ENCODE data around the gene THBS1.

The THBS1 gene

GRCh38 chr15:39608185-39609139 is 27.6 kb downstream of the THBS1 start:
- no peak for DNase-seq (ENCODE audit: low spot score)

DNA sequence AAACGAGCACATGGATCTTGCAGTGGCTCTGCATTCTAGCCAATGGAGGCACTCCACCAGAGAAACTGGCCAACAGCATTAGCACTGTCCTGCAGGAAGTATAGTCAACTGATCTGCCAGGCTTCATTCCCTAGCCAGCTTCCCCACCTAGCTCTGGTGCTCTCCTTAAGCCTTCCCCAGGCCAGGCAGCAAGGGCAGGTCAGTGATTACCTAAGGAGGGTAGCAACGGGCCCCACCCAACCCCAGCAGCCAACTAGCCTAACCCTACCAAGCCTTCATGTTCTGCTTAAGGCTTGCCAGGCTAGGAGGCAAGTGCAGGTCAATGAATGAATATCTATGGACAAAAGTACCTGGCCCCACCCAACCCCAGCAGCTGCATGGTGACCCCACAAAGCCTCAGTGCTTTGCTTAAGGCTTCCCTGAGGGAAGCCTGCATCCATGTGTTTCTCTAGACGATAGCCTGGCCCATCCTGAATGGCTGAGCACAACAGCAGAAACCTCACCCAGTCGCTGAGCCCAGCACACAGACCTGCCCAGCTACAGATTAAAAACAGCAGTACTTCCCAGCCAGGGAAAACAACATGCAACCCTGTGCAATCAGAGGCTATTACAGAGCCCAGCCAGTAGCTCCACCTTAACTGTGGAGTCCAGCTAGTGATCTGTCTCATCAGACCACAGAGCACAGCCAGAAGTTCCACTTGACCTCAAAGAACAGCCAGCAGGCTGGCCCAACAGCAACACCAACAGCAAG is 28.5 kb downstream of the THBS1 start:
- DNase-seq (ENCODE audit: low spot score), result peak; percentile 61

- DNase-seq (ENCODE audit: low spot score), result no peak
Measured at GRCh38 chr15:39610665-39611064, 29.8 kb downstream of the THBS1 start.

- no peak for DNase-seq (ENCODE audit: low spot score)
Measured at GRCh38 chr15:39613271-39613670, 32.4 kb downstream of the THBS1 start.

- no peak for DNase-seq (ENCODE audit: low spot score)
Measured at GRCh38 chr15:39613861-39614260, 33.0 kb downstream of the THBS1 start.

DNA sequence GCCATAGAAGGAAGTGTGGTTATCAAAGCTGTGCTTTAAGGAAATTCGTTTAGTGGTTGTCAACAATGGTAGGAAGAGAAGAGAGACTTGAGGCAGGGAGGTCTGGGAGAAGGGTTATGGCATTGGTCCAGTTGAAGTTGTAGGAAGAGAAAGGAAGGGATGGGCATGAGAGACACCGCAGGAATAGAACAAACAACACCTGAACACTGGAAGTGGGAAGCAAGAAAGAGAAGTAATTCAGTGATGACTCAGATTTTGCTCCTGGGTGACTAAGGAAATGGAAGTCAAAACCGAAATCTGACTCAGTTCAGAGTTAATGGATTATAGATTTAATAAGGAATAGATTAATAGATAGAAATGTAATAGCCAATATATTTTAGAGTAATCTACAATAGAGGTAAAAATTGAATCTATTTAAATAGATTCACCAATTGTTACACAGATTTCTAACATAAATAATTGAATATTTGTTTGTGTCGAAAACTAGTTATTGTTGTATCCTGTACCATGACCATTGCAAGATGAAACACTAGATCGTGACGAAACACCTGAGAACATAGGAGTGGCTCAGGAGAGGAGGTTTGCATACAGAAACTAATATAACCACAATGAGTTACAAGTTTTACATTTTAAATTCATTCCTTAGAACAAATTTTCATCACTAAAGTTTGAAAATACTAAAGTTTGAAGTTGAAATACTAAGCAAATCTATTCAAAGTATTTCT is 36.0 kb downstream of the THBS1 start:
- DNase-seq (ENCODE audit: low spot score), result peak; percentile 75

DNA sequence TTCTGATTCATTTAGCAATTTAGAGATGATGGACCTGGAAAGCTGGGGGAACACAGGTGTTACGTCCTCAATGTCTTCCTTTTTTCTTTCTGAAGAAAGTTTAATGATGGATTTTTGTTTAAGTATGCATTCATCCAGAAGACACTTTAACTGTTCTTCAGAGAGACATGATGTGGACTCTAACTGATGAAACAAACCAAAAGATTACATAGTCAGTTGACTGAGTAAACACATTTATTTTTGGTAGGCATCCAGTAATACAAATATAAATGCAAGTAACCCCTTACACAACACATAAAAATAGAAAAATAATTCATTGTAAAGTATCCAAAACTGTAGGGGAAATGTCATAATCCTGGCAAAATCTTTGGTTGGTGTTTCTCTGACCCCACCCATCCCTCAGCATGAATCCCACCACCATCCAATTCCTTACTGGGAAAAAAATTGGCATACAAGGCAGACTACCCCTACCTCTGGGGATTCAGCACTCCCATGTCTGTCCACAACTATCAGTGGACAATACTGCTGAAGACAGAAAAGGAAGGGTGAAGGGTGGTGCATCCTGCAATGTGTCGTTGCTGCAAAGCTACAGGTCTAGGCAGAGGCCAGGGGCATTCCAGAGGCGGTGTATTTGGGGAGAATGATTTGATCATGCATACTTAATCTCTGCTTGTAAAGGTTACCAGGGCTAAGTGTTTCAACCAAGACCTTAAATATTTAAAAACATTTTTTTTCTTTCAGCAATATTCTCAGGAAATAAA is 37.4 kb downstream of the THBS1 start:
- DNase-seq (ENCODE audit: low spot score), result no peak

DNA sequence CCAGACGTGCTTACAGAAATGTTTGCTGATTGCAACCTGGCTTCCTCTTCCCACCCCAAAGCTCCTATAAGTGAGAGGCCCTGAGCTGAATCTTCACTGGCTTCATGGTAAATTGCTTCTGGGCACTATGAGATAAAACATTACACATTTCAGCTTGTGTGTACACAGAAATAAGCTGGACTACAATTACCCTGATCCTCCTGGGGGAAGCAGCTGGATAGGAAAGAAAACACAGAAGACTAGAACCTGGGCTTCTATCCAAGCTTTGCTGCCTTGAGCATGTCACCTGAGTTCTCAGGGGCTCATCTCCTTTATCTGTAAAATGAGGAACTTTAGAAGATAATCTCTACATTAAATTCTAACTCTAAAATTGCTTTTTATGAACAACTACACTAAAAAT is 40.3 kb downstream of the THBS1 start:
- no peak for DNase-seq (ENCODE audit: low spot score)

DNA sequence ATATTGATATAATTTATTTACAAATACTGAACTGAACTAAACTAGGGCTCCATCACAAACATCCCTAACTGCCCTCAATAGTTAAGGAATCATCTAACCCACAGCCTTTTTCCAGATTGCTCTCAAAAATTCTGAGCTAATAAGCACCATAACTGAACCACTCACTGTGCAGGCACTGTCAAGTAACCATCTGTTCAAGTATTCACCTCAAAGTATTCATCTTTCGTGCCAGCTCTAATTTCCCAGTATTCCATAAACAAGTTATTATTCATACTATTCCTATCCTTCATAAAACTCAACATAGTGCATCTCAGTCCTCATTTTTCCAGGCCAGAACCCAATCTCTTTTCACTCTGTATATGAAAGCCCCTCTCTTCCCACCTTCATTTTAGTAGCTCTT is 41.1 kb downstream of the THBS1 start:
- no peak for DNase-seq (ENCODE audit: low spot score)

DNA sequence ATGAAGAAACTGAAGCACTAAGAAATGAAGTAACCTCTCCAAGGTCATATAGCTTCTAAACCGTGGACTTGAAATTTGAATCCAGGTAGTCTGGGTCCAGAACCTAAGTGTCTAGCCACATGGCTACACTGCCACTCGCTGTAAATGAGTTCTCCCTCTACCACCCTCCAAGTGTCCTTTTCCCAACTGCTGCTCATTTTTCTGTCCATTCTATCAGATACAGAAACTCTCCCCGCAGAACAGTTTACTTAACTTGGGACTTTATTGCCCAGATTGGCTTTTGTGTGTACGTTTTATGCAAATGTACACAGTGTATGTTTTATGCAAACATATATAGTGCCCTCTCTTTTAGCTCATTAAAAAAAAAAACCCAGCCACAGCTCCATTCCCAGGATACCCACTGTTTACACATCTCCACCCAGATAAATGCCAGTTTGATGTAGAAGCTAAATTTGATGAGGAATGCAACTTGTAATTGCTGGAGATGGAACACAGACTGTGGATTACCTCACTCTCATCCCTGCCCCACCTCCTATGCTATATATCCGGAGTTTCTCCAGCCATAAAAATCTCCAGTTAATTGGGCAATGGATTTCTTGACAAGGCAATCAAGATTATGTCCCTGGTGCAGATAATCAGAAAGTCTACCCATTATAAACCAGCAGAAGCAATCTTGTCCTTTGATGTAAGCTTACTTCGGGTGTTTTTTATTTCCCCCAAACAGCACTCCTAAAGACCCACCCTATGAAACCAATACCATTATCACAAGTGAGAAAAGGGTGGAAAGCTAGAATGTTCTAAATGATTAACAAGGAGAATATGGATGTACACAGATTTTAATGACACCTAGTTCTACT is 42.0 kb downstream of the THBS1 start:
- peak; percentile 62 for DNase-seq (ENCODE audit: low spot score)

GRCh38 chr15:39623529-39623931 is 42.7 kb downstream of the THBS1 start:
- DNase-seq (ENCODE audit: low spot score), result no peak

- DNase-seq (ENCODE audit: low spot score), result peak; percentile 86
Measured at GRCh38 chr15:39624806-39625205, 43.9 kb downstream of the THBS1 start.

GRCh38 chr15:39625451-39625850 is 44.6 kb downstream of the THBS1 start:
- DNase-seq (ENCODE audit: low spot score), result no peak

GRCh38 chr15:39625856-39626255 is 45.0 kb downstream of the THBS1 start:
- DNase-seq (ENCODE audit: low spot score), result no peak

GRCh38 chr15:39627451-39628143 is 46.7 kb downstream of the THBS1 start:
- DNase-seq (ENCODE audit: low spot score), result no peak

DNA sequence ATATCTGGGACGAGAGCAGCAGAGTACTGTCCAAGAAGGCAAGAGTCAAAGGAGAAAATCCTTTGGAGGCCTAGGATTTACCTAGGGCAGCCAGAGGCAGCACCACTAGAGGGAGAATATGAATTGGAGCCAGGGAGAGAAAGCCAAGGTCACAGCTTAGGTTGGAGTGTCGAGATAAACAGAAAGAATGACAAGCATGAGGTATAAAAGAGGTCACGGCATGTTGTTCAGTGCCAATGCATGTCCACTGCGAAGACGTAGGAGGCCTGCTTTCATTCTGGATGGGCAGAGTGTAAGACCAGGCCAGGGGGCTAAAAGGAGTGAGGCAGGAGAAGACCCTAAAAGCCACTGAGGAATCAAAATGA is 47.2 kb downstream of the THBS1 start:
- DNase-seq (ENCODE audit: low spot score), result no peak

DNA sequence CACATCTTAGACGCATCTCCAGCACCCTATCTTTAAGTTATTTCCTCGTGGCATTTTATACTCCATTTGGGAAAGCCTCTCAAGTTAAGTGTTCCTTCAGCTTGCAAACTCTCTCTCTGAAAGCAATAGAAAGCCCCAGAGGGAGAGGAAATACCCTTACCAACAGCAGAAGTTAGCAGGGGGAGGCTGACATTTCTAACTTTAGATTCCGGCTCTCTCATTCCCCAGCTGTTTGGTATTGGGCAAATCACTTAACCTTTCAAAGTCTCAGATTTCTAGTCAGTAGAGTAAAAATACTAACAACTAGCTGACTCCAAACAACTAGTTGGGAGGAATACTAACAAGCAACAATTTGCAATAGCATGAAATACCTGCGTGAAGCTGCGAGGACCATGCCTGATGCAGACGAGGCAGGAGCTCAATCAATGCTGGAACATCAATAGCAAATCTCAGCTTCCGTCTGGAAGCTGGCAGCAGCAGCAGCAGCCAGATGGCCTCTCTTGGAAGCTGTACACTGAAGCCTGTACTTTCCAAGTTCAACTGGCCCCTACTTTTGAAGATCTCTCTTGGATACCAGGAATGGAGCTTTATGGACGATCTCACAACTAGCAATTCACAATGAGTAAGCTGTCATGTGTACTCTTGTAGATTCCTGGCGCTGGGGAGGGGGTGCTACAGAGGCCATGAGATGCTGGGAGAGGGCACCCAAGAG is 47.8 kb downstream of the THBS1 start:
- DNase-seq (ENCODE audit: low spot score), result no peak

GRCh38 chr15:39629371-39629770 is 48.5 kb downstream of the THBS1 start:
- DNase-seq (ENCODE audit: low spot score), result peak; percentile 64

DNA sequence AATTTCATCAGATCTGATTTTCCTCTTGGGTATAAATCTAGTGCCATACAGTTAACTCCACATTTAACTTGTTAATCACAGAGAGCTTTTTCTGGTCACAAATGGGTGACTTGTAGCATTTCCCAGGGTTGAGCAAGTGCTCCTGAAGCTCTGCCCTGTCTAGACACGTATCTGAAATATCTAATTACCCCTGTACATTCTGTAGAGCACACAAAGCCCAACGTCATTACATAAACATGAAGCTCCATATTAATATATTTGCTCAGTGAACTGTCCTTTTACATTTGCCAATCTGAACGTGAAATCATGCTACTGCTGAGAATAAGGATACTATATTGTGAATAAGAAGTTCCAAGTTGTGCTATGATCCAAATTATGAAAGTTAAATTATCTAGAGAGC is 49.0 kb downstream of the THBS1 start:
- no peak for DNase-seq (ENCODE audit: low spot score)

DNA sequence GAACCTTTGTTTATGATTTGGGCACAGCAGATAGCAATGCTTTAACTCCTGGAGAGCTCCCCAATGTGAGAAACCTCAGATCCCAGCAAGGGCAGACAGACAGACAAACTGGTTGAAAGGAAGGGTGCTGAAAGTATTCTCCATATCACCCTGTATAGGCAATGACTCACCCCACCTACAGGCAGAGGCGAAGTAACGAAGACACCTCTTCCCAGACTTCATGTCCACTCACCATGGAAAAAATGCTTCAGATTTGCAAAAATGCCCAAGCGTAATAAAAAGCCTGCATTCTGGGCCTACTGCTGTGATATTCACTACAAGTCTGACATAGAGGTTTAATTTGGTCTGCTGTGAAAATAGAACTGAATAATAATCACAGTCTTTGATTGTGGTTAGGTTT is 50.5 kb downstream of the THBS1 start:
- DNase-seq (ENCODE audit: low spot score), result no peak
